Amniotic stem cell (primary cell): ENCODE measurements around the gene AIFM1.

Experiments used
- DNase-seq: peaks from one replicate; lab custom pipeline; 2025; lab: John Stamatoyannopoulos, UW

AIFM1 gene

DNA sequence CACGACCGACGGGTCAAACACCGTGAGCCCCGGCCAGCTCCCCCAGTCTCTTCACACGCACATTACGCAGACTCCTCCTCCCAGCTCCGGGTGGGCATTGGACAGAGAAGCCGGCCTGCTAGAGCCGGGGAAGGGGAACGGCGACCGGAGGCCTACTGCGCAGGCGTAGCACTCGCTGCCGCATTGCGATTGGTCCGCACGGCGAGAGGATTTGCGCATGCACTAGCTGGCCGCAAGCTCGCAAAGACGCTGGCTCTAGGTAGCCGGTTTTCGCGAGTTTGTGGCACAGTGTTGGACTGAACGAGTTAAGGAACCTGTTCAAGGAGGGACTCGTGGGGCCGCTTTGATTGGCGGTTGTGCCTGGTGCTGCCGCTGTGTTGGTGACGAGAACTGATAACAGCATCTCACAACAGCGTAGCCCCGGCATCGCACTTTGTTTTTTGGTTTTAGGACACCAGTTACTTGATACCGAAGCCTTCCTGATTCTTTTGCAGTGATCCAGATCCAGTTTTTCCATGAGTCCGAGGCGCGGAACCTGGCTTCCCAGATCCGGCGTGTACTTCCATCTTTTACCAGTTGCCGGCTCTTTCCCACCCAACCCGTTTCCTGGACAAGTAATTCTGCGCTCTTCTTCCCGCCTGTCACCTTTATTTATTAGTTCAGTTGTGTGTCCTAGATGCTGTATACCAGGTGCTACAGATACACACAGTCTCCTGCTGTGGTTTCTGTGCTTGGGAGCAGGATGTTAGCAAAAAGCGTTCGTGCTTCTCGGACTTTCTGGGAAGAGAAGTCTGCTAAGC lies at the start of gene AIFM1:
Gene AIFM1, minus strand, starts transcription at position 139 of the 800 bp plus-strand sequence. CDS start 185 bp downstream, outside the sequence.
- peak; percentile 68 for DNase-seq

DNA sequence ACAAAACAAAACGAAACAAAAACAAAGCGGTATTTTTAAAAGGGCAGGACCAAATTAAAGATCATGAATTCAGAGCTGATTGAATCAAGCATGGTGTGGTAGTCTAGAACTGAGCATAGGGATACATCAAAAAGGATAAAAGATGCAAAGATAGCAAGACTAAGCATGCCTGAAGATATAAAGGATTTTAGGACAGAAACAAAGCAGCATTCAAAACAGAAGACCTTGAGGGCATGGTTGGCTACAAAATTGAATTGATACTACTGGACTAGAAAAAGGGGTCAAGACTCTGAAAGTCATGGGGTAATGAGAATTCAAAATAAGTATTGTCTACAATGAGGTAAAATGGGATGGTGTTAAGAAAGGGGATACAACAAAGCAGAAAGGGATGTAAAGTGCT lies 47.7 kb upstream of the AIFM1 start:
- DNase-seq, result no peak

DNA sequence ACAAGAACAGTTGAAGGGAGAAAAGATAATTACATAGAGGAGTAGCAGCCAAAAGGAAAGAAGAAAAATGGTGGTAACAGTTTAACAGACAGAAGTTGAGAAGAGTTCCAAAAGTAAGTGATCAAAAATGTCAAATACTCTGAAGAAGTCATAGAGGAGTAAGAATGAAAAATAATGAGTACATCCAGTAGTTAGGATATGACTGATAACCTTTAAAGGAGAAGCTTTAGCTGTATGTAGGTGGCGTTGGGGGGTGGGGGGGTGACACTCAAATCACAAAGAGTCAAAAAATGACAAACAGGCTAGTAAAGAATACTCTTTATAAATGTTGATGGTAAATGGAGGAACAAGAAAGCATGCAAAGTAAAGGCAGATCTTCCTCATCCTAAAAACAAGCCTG lies 46.7 kb upstream of the AIFM1 start:
- no peak for DNase-seq

DNA sequence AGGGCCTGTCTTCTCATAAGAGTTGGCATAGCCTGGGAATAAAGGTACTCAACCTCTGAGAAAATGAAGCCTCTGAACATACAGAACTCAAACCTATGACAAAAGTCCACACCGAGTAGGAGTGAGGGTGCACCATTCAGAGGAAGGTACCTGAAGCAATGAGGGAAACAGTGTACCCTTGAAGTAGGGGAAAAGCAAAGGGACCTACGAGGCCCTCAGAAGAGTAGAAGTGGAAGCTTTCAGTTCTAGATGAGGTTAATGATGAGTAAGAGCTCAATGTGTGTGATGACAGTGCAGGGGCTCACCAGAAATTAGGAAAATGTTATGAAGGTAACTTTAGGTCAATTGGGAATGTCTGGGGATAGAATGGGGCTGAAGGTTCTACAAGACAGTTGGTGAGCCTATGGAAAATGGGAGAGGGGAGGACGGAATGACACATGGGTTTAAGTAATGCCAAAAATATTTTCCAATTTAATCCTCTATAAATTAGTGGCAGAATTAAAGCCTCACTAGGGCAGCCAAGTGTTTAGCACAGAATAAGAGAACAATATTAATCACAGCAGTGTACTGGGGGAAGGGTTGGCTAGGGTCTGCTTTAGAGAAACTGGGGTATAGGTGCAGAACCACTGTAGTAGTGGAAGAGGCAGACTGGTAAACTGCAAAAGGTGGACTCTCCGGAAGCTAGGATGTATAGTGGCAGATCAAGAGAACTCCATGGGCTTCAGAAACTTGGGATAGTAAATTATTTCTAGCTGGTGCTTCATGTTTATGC lies 46.0 kb upstream of the AIFM1 start:
- no peak for DNase-seq

DNA sequence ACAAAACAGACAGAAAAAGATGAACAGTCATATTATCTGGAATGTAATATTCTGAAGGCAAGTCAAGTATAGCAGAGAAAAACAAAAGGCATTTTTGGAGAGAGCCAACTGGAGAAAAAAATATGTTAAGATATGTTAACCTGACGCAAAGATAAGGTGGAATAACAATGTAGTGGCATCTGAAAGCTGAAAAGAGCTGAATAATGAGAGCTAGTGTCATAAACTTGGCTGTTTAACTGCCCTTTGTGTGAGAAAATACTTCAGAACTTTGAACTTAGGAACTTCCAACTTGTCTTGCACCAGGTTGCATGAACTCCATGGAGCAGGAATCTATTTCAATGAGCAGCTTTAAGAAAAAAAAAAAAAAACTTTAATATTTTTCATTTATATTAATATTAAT lies 39.0 kb upstream of the AIFM1 start:
- DNase-seq, result no peak

DNA sequence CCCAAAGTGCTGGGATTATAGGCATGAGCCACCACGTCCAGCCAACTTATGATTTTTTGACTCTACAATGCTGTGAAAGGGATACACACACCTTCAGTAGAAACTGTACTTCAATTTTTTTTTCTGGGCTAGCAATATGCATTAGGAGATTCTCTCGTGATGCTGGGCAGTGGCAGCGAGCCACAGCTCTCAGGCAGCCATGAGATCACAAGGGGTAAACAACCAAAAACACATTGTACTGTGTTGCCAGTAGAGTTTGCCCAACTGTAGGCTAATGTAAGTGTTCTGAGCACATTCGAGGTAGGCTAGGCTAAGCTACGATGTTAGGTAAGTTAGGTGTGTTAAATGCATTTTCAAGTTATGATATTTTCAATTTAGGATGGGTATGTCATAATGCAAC lies 31.8 kb upstream of the AIFM1 start:
- no peak for DNase-seq

DNA sequence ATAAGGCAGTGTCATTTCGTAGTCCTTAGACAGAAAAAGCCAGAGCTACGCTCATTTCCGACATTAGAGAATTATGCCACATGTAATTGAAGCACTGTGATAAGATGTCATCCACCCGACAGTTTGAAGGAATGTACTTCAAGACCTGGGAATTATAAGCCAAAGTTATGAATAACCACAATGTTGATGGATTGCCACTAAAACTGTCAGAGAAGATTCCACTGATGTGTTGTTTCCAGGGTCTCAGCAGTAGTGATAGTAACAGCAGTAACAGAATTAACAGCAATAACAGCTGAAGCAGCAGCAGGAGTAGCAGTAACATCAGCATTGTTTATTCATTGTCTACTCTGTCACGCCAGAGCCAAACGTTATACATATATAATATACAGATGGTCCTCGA lies 30.8 kb upstream of the AIFM1 start:
- no peak for DNase-seq

DNA sequence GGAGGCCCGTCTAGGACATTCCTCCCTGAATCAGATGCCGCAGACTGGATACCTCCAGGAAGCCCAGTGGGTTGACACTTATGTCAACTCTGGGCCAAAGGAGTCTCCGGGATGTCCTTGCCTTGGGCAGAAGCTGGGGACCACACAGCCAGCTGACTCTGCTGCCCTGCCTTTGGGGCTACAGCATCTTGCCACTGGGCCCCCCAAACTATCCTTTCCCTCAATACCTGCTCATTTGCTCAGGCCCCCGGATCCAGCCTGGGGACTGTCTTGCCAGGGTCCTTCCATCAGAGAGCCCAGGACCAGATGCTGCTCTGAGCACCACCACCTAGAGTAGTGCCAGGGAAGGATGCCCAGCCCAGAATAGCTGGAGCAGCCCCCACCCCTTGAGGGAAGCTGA lies 25.2 kb upstream of the AIFM1 start:
- no peak for DNase-seq

DNA sequence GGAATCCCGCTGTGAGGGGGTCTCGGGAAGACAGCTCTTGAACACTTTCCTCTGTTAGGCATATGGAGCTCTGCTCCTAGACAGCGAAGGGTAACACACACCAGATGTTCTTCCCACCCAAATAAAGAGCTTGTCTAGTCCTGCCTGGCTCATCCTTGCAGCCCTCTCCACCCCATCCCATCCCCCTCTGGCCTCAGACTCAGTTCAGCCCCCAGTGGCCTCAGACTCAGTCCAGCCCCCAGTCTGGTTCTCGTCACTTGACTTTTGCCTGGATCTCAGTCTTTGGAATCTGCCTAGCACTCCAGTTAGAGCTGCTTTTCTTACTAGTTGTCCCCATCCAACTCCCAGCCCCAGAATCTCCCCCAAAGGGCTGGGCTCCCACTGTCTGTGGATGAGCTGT lies 21.0 kb upstream of the AIFM1 start:
- DNase-seq, result no peak

DNA sequence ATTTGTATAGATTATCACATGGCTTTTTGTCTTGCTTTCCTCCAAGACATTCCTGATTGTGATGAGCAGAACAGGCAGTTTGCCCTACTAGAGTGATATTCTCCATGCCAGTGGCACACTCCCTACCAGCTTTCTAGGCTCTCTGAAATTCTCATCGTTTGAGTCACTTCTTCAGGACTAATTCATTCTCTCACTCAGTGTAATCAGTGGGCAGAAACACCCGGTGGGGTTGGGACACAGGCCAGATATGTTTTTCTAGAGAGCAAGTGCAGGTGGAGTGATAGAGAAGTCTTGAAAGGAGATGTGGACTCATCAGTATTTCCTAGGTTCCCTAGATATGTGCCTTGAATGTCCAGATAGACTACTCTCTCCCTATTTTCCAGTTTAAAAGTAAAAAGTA lies 19.2 kb upstream of the AIFM1 start:
- DNase-seq, result no peak

DNA sequence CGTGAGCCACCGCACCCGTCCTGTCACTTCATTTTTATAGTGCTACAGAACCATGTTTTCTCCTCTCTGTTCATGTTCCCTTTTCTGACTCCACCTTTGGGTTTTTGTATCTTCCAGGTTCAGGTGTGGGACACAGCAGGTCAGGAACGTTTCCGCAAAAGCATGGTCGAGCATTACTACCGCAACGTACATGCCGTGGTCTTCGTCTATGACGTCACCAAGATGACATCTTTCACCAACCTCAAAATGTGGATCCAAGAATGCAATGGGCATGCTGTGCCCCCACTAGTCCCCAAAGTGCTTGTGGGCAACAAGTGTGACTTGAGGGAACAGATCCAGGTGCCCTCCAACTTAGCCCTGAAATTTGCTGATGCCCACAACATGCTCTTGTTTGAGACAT lies 18.5 kb upstream of the AIFM1 start:
- DNase-seq, result no peak

DNA sequence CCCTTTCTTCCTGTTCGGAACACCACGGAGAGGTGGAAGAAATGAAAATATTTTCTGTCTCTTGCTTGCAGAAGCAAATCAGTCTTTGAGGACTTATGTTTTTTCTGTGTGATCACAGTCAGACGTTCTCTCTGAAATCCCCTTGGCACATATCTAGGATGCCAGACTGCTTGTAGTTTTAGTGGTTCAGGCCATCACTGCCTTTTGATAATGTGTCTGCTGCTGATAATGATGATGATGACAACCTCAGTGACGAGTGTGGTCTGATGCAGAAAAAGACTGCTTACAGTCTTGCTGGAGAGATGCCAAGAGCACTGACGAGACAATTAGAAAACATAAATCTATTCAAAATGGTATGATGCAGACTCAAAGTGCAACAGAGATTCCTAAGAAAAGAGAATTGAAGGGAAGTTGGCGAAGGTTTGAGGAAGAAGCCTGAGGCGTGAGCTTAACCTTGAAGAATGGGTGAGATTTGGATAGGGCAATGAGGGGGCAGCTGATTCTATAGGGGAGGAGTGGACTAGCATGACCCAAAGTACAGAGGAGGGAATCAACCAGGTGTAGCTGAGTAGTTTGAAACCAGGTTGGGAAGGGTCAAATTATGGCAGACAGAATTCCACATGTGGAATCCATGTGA lies 14.1 kb upstream of the AIFM1 start:
- no peak for DNase-seq

DNA sequence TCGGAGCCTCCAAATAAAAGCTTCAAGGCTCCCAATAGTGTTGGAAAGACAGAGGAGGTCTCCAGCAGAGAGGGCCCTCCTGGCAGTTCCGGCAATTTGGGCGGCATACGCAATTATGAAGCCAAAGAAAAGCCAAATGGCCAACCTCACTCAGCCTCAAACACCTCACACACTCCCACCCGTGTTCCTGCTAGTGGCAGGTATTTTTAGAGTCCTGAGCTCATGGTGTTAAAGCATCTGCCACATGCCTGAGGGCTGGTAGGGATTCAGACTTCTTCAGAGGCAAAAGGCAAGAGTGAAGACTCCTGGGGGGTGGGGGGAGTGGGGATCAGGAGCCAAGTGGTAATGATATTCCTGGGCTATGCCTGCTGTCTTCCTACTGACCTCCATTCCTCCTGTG lies 13.5 kb upstream of the AIFM1 start:
- DNase-seq, result no peak

DNA sequence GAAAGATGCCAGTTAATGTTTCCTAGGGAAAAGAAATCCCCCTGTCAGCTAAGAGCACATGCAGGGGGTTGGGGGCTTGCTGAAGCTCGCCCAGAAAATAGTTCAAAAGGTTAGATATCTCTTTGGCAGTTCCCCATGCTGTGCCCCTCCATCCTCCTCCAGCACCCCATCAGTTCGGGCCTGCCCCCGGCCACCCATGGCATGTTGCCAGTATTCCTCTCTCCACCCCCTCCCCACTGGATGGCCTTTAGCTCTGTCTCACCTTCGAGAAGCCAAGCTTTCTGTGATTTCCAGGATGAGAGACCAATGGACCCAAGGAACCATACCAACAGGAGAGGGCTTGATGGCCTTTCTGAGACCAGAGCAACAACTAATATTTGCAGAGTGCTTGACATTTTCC lies 11.3 kb upstream of the AIFM1 start:
- DNase-seq, result no peak

DNA sequence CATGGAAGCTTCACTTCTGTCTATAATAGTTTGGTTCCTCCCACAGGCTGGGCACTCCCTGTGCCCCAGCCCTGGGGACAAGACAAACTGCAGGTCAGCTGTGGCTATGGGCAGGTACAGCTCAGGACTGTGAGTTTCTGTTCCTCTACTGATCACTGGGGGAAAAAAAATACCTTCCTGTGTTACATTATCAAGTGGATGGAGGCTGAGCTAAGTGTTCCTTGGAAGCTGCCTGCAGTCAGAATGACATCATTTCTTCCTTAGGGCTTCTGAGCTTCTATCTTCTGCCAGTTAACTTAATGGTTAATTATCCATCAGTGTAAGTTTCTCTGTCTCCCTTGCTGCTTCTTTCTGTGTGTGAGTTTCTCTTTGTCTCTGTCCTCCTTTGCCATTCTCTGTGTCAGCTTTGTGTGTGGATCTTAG lies 10.7 kb upstream of the AIFM1 start:
- no peak for DNase-seq

DNA sequence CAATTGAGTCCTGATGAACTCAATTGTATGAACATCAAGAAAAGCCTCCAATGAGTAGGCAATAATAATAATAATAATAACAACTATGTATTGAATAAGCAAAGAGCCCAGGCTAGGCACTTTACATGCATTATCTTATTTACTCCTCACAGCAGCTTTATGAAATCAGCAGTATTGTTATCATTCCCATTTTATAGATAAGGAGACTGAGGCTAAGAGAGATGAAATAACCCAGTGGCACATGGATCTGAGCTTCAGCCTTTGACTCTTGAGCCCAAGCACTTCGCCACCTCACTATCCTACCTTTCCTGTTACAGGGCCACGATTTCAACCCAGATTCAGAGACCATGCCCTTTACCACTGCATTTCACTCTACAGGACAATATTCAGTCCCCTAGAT lies 9.3 kb upstream of the AIFM1 start:
- DNase-seq, result no peak

DNA sequence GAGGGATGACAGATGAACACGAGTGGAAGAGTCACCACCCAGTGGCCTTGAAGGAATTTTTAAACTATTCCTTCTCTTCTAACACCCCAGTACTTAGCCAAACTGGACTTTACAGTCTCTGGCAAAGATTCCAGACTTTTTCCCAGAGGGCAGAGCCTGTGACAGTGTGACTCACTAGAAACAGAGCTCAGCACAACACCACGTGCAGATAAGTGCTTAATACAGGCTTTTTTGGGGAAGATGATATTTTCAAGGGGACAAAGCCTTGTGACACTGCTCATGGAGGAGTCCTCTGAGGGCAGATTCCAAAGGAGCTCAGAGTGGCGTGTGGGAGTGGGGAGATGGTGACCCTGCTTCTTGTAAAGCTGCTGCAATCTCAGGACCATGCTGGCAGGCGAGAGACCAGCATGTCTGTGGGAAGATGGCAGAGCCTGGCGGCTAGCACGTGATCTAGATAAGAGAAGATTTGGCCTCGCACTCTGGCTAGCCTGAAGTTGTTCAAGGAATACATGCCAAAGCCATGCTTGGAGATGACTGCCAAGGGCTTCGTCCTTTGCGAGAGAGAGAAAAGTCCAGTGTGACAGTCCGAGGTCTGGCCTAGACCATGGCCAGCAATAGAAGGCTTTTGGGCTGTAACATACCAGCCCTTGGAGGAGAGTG lies 8.5 kb upstream of the AIFM1 start:
- peak; percentile 43 for DNase-seq

DNA sequence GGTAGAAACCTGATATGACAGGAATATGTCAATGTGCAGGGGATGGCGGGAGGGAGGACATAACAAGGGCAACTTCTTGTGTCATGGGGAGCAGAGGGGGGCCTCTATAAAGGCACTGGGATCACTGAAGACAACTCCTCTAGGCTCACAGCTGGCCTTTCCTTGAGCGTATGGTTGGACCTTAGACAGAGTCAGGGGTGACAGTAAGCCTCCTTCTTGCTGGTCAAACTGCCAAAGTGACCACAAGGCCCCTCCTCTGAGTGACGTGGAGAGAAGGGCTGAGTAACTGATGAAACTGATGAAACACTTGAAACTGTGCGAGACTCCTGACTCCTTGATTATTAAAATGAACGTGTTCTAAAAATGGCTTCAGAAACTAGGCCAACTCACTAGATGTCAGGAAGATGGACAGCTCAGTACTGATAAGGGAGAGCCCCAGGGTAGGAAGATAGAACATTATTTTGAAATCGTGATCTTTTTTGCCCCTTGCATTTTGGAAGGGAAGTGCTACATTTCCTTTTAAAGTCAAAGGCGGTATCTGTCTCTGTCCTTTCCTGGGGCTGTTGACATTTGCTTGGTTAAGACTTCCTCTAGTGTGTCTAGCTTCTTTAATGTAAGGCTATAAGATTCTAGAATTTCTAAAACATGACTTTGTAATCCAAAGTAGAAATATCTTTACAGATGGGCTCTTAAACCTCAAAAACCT lies 7.7 kb upstream of the AIFM1 start:
- DNase-seq, result peak; percentile 26

DNA sequence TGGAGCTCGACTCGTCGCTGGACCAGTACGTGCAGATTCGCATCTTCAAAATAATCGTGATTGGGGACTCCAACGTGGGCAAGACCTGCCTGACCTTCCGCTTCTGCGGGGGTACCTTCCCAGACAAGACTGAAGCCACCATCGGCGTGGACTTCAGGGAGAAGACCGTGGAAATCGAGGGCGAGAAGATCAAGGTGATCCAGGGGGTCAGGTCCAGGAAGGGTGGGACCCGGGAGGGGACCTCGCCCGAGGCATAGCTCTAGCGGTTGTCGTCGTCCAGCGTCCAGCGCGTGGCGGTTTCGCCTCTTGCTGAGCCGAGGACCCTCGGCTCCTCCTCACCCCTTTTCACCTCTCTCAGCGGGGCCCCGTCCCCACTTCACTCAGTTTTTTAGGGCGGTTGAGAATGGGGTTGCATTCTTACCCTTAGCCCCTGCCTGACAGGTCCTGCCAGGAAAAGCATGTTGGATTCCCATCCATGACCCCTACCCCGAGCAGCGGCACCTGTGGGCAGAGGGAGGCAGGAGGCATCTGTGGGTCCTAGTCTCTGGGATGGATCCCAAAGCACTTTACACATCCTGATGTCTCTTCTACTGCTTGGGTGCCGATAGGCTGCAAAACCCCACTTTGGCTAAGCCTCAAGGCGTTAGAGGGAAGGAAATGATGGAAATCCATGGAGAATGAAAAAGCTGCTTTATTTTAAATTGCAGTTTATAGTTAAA lies 6.6 kb upstream of the AIFM1 start:
- no peak for DNase-seq

DNA sequence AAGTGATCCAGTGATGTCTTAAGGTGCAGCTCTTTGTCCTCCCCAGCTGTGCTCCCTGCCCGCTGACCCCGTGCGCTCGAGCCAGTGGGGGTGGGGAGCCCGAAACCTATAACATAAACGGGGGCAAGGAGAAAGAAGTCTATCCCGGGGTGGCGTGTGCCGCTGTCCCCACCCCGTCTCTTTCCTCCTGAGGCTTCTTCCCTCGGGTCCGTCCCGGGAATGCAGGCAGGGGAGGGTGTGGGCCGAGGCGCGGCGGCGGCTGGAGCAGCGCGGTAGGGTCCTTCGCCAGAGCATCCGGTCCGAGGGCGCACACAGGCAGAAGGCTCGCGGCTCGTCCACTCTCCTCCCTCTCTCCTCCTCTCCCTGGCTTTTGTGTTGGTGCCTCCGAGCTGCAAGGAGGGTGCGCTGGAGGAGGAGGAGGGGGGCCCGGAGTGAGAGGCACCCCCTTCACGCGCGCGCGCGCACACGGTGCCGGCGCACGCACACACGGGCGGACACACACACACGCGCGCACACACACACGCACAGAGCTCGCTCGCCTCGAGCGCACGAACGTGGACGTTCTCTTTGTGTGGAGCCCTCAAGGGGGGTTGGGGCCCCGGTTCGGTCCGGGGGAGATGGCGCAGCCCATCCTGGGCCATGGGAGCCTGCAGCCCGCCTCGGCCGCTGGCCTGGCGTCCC lies 5.9 kb upstream of the AIFM1 start, which contains the start of gene RAB33A:
Gene RAB33A, plus strand, starts transcription at position 517 of the 681 bp plus-strand sequence. Its CDS starts 101 bp downstream, at position 618.
- DNase-seq, result no peak
